Raji (cell line): ENCODE results near the gene SLC45A2.

Experiments used
- POLR2A ChIP-seq: IDR thresholded peaks from 2 replicates; pipeline ENCODE4 v1.6.1; 2011; ENCODE audit warnings: low read depth, low read length, control low read depth; ENCODE audit not compliant: insufficient read depth

Gene SLC45A2

GRCh38 chr5:33984671-33985124, at the start of gene SLC45A2:
Gene SLC45A2, minus strand, starts transcription at chr5:33984693. Its CDS starts 110 bp downstream, at chr5:33984583.
- TF ChIP-seq POLR2A, result no peak

GRCh38 chr5:34031966-34032365, 47.5 kb upstream of the SLC45A2 start:
- no peak for TF ChIP-seq POLR2A

- no peak for TF ChIP-seq POLR2A
Observed at GRCh38 chr5:34031117-34031516, 46.6 kb upstream of the SLC45A2 start.

GRCh38 chr5:34030048-34030447, 45.6 kb upstream of the SLC45A2 start:
- no peak for TF ChIP-seq POLR2A

GRCh38 chr5:34028349-34028748, 43.9 kb upstream of the SLC45A2 start:
- no peak for TF ChIP-seq POLR2A

- TF ChIP-seq POLR2A, result no peak
Observed at GRCh38 chr5:34026089-34026761, 41.7 kb upstream of the SLC45A2 start.

- TF ChIP-seq POLR2A, result no peak
Observed at GRCh38 chr5:34022121-34022705, 37.7 kb upstream of the SLC45A2 start.

GRCh38 chr5:34021334-34021733, 36.8 kb upstream of the SLC45A2 start:
- no peak for TF ChIP-seq POLR2A

- no peak for TF ChIP-seq POLR2A
Observed at GRCh38 chr5:34020726-34021125, 36.2 kb upstream of the SLC45A2 start.

- no peak for TF ChIP-seq POLR2A
Observed at GRCh38 chr5:34017254-34017653, 32.8 kb upstream of the SLC45A2 start.

GRCh38 chr5:34016750-34017149, 32.3 kb upstream of the SLC45A2 start:
- TF ChIP-seq POLR2A, result no peak

GRCh38 chr5:34016222-34016621, 31.7 kb upstream of the SLC45A2 start:
- no peak for TF ChIP-seq POLR2A

- TF ChIP-seq POLR2A, result no peak
Observed at GRCh38 chr5:34015120-34015822, 30.8 kb upstream of the SLC45A2 start.

- TF ChIP-seq POLR2A, result no peak
Observed at GRCh38 chr5:34014626-34015025, 30.1 kb upstream of the SLC45A2 start.

GRCh38 chr5:34013547-34013946, 29.1 kb upstream of the SLC45A2 start:
- TF ChIP-seq POLR2A, result no peak

GRCh38 chr5:34012791-34013190, 28.3 kb upstream of the SLC45A2 start:
- TF ChIP-seq POLR2A, result no peak
